H1 (cell line): ENCODE results near the gene DEUP1. TPM values are rescaled to one million over a fixed set of nuclear protein-coding genes. Genes with fewer than 3 reads are reported as not detected.

Experiments used
- CTCF ChIA-PET: fragments of 300-600 bp; sonication (Branson Sonifier 250); formaldehyde crosslinking; loops from one replicate; lab custom pipeline; 2021; ENCODE audit not compliant: partially characterized antibody; lab: Charles Lee
- POLR2A ChIA-PET: fragments of 300-600 bp; sonication (Branson Sonifier 250); formaldehyde crosslinking; loops from one replicate; lab custom pipeline; 2021; ENCODE audit warnings: inconsistent platforms; ENCODE audit not compliant: partially characterized antibody; lab: Charles Lee
- DNase-seq, 2 experiments: peaks; one replicate each; pipeline versions ENCODE4 v3.0.0 to v3.0.0-alpha.2; 2010 to 2022; ENCODE audit warnings: low spot score in 2 of 2, low read depth in 1 of 2, mixed read lengths in 1 of 2
- FAIRE-seq: peaks from 2 replicates; lab custom pipeline; 2011; peaks lifted over from hg19 to GRCh38; lab: Jason Lieb, UNC
- H2AFZ ChIP-seq: 2 replicates; pipeline ENCODE4 v1.8.1; 2012; ENCODE audit warnings: low read length, inconsistent platforms
- H2AK5ac ChIP-seq: 2 replicates; pipeline ENCODE4 v1.6.1; 2013; ENCODE audit warnings: low read depth, low read length
- H2BK120ac ChIP-seq: replicated peaks from 2 replicates; pipeline ENCODE3; 2013; ENCODE audit warnings: low read depth, low read length, inconsistent platforms
- H2BK12ac ChIP-seq: 2 replicates; pipeline ENCODE4 v1.6.1; 2013; ENCODE audit warnings: low read depth, low read length
- H2BK15ac ChIP-seq: 2 replicates; pipeline ENCODE4 v1.6.1; 2013; ENCODE audit warnings: low read length
- H2BK20ac ChIP-seq: 2 replicates; pipeline ENCODE4 v1.6.1; 2013; ENCODE audit warnings: low read length
- H2BK5ac ChIP-seq: 2 replicates; pipeline ENCODE4 v1.6.1; 2013; ENCODE audit warnings: low read depth, low read length
- H3K14ac ChIP-seq: 2 replicates; pipeline ENCODE4 v1.6.1; 2013; ENCODE audit warnings: inconsistent platforms; ENCODE audit not compliant: insufficient read length
- H3K18ac ChIP-seq: 2 replicates; pipeline ENCODE4 v1.6.1; 2013; ENCODE audit warnings: low read length; ENCODE audit errors: extremely low read depth
- H3K23ac ChIP-seq: 2 replicates; pipeline ENCODE4 v1.6.1; 2013; ENCODE audit warnings: inconsistent platforms; ENCODE audit not compliant: insufficient read length
- H3K23me2 ChIP-seq: 2 replicates; pipeline ENCODE4 v1.6.1; 2013; ENCODE audit warnings: low read depth, low read length
- H3K27ac ChIP-seq: 2 replicates; pipeline ENCODE4 v1.6.1; 2011; ENCODE audit warnings: low read depth, low read length, inconsistent platforms
- H3K27me3 ChIP-seq, 4 experiments: replicated peaks in 1 of 4; 1 replicate in 1 of 4; 2 replicates in 3 of 4; pipeline versions ENCODE4 v1.6.1 to v1.8.1; 2011 to 2013; ENCODE audit warnings: low read length in 3 of 4, mild to moderate bottlenecking in 3 of 4, inconsistent platforms in 2 of 4, mixed read lengths in 2 of 4, moderate library complexity in 1 of 4; ENCODE audit not compliant: control insufficient read depth in 3 of 4, insufficient read depth in 3 of 4; ENCODE audit errors: extremely low read depth in 1 of 4
- H3K36me3 ChIP-seq, 4 experiments: 2 replicates each; pipeline versions ENCODE4 v1.6.1 to v1.8.1; 2011 to 2013; ENCODE audit warnings: mild to moderate bottlenecking in 4 of 4, low read length in 3 of 4, moderate library complexity in 2 of 4, control low read depth in 1 of 4, inconsistent platforms in 1 of 4; ENCODE audit not compliant: insufficient read depth in 4 of 4, control insufficient read depth in 2 of 4
- H3K4ac ChIP-seq: replicated peaks from 2 replicates; pipeline ENCODE3; 2013; ENCODE audit warnings: low read length, low read depth, mixed read lengths, inconsistent platforms; ENCODE audit not compliant: insufficient read length
- H3K4me1 ChIP-seq, 4 experiments: replicated peaks in 1 of 4; 1 replicate in 1 of 4; 2 replicates in 3 of 4; pipeline versions ENCODE4 v1.6.1 to v1.8.1; 2011 to 2013; ENCODE audit warnings: low read length in 3 of 4, inconsistent platforms in 2 of 4, mixed read lengths in 1 of 4; ENCODE audit not compliant: insufficient read depth in 4 of 4, control insufficient read depth in 3 of 4
- H3K4me2 ChIP-seq, 2 experiments: 2 replicates each; pipeline versions ENCODE4 v1.6.1 to v1.8.1; 2011 to 2013; ENCODE audit warnings: low read depth in 2 of 2, low read length in 2 of 2, control low read depth in 1 of 2, inconsistent platforms in 1 of 2, mild to moderate bottlenecking in 1 of 2; ENCODE audit not compliant: insufficient read depth in 1 of 2
- H3K4me3 ChIP-seq, 4 experiments: fragments of 200-600, 300-600 bp in 1 of 4; sonication (generic), shearing (Covaris generic), sonication (Bioruptor Twin) in 1 of 4; 2 replicates each; pipeline versions ENCODE4 v1.5.1 to v1.8.1; 2011 to 2016; ENCODE audit warnings: low read length in 4 of 4, low read depth in 3 of 4, control low read depth in 2 of 4, inconsistent platforms in 2 of 4, mild to moderate bottlenecking in 2 of 4, mixed read lengths in 1 of 4, moderate library complexity in 1 of 4; ENCODE audit not compliant: insufficient read depth in 2 of 4; ENCODE audit errors: extremely low read depth in 1 of 4
- H3K56ac ChIP-seq: replicated peaks from 2 replicates; pipeline ENCODE3; 2013; ENCODE audit warnings: low read depth, mild to moderate bottlenecking, mixed read lengths, low read length, inconsistent platforms; ENCODE audit not compliant: insufficient read length
- H3K79me1 ChIP-seq: 2 replicates; pipeline ENCODE4 v1.6.1; 2013; ENCODE audit warnings: low read depth, low read length, control low read depth
- H3K79me2 ChIP-seq, 2 experiments: 2 replicates each; pipeline versions ENCODE4 v1.6.1 to v1.8.1; 2012 to 2013; ENCODE audit warnings: low read length in 2 of 2, mild to moderate bottlenecking in 2 of 2, inconsistent platforms in 1 of 2; ENCODE audit not compliant: insufficient read depth in 2 of 2, control insufficient read depth in 1 of 2
- H3K9ac ChIP-seq, 4 experiments: replicated peaks in 1 of 4; 1 replicate in 1 of 4; 2 replicates in 3 of 4; pipeline versions ENCODE4 v1.6.1 to v1.8.1; 2011 to 2013; ENCODE audit warnings: low read depth in 3 of 4, low read length in 3 of 4, control low read depth in 2 of 4, mild to moderate bottlenecking in 2 of 4, moderate library complexity in 2 of 4, inconsistent platforms in 1 of 4; ENCODE audit errors: extremely low read depth in 1 of 4
- H3K9me3 ChIP-seq, 2 experiments: 2 replicates each; pipeline versions ENCODE4 v1.6.1 to v1.8.1; 2012 to 2013; ENCODE audit warnings: mild to moderate bottlenecking in 2 of 2, moderate library complexity in 2 of 2, control low read depth in 1 of 2, inconsistent platforms in 1 of 2, low read depth in 1 of 2, low read length in 1 of 2, mixed read lengths in 1 of 2; ENCODE audit not compliant: insufficient read depth in 2 of 2
- H4K20me1 ChIP-seq, 2 experiments: replicated peaks in 1 of 2; 2 replicates each; pipeline versions ENCODE3 to v1.8.1; 2011 to 2013; ENCODE audit warnings: inconsistent platforms in 2 of 2, low read length in 2 of 2, mild to moderate bottlenecking in 1 of 2; ENCODE audit not compliant: insufficient read depth in 2 of 2, control insufficient read depth in 1 of 2
- H4K5ac ChIP-seq: 2 replicates; pipeline ENCODE4 v1.6.1; 2013; ENCODE audit warnings: low read length, low read depth, mixed read lengths, inconsistent platforms; ENCODE audit not compliant: insufficient read length
- H4K8ac ChIP-seq: 2 replicates; pipeline ENCODE4 v1.8.0; 2013; ENCODE audit warnings: mild to moderate bottlenecking, moderate library complexity, low read length, inconsistent platforms; ENCODE audit not compliant: insufficient read depth; ENCODE audit errors: extremely low read depth
- H4K91ac ChIP-seq: replicated peaks from 2 replicates; pipeline ENCODE3; 2013; ENCODE audit warnings: low read length, mixed read lengths, inconsistent platforms; ENCODE audit not compliant: insufficient read length
- CBX8 ChIP-seq: fragments of 300-800, 300-1000 bp; sonication (generic); IDR thresholded peaks from 2 replicates; pipeline ENCODE4 v1.7.1; 2016; ENCODE audit warnings: low read depth, low read length, borderline replicate concordance
- CHD2 ChIP-seq: IDR thresholded peaks from 2 replicates; pipeline ENCODE4 v1.6.1; 2012; ENCODE audit warnings: low read length, improper control_type of control experiment
- KDM4A ChIP-seq: IDR thresholded peaks from one replicate; pipeline ENCODE4 v1.7.1; 2012; ENCODE audit warnings: low read depth, mild to moderate bottlenecking, moderate library complexity, low read length, inconsistent platforms; ENCODE audit not compliant: severe bottlenecking
- RAD21 ChIP-seq, 2 experiments: IDR thresholded peaks in 1 of 2; conservative IDR thresholded peaks in 1 of 2; 2 replicates each; pipeline ENCODE4 v1.6.1; 2011; ENCODE audit warnings: low read depth in 2 of 2, low read length in 2 of 2, improper control_type of control experiment in 1 of 2, inconsistent platforms in 1 of 2, mild to moderate bottlenecking in 1 of 2, moderate library complexity in 1 of 2
- TAF7 ChIP-seq: optimal IDR thresholded peaks from 2 replicates; pipeline ENCODE3; 2011; ENCODE audit warnings: low read depth, mild to moderate bottlenecking, inconsistent platforms, low read length, moderate library complexity, borderline replicate concordance
- ZNF274 ChIP-seq: IDR thresholded peaks from 2 replicates; pipeline ENCODE4 v1.7.0; 2012; ENCODE audit warnings: low read length, borderline replicate concordance; ENCODE audit errors: extremely low read depth
- WGBS, 2 experiments: shearing (Covaris generic) in 1 of 2; methylation state at CpG; one replicate each; pipeline versions ENCODE4 v1.1.6 to v1.1.7; 2013 to 2015; ENCODE audit warnings: low lambda C conversion rate in 2 of 2, mixed read lengths in 2 of 2, inconsistent platforms in 1 of 2, low coverage in 1 of 2, missing lambda C conversion rate in 1 of 2; ENCODE audit not compliant: insufficient replicate concordance in 2 of 2, insufficient coverage in 1 of 2, insufficient read length in 1 of 2; ENCODE audit errors: extremely low coverage in 1 of 2, missing lambda C conversion rate in 1 of 2; 5-methylcytosine and 5-hydroxymethylcytosine counted together
- polyA plus RNA-seq, 7 experiments: library from polyadenylated mRNA; depleted of rRNA in 3 of 7; stranded (reverse) in 5 of 7; unstranded in 2 of 7; fragments of >200 nt in 5 of 7; fragments of 200-250 nt in 2 of 7; gene quantifications; 1 replicate in 5 of 7; 2 replicates in 1 of 7; 4 replicates in 1 of 7; pipeline versions ENCODE4 v1.2.1 to v1.2.3, GENCODE V29; 2011 to 2013; ENCODE audit warnings: missing spikeins in 2 of 7, mixed read lengths in 2 of 7
- total RNA-seq: library from RNA; stranded (reverse); fragmentation: NEBNext Ultra II Directional; extraction: Animal tissue kit (Norgen Biotek cat#: 25700); gene quantifications from 2 replicates; pipeline ENCODE4 v1.2.1, GENCODE V29; 2021
- TF ChIP-seq, protein P1 (sequence below), 3 experiments: IDR thresholded peaks; 1 replicate in 2 of 3; 2 replicates in 1 of 3; pipeline versions ENCODE4 v1.5.1 to v1.6.1; 2011; ENCODE audit warnings: low read length in 3 of 3, mild to moderate bottlenecking in 3 of 3, inconsistent platforms in 2 of 3, low read depth in 1 of 3, moderate library complexity in 1 of 3; ENCODE audit not compliant: insufficient read depth in 1 of 3; ENCODE audit errors: control extremely low read depth in 1 of 3
- TF ChIP-seq, protein P2 (sequence below): IDR thresholded peaks from 2 replicates; pipeline ENCODE4 v1.6.1; 2012; ENCODE audit warnings: low read length, inconsistent platforms
- TF ChIP-seq, protein P3 (sequence below): IDR thresholded peaks from 2 replicates; pipeline ENCODE4 v1.6.1; 2012; ENCODE audit warnings: inconsistent platforms

DEUP1 gene
- total and polyA plus RNA-seq, 2 of the 8 experiments (the other 6 are each of a cell fraction or from before 2014, with no cell fraction given) = 0.45 TPM; not detected in 1

DNA sequence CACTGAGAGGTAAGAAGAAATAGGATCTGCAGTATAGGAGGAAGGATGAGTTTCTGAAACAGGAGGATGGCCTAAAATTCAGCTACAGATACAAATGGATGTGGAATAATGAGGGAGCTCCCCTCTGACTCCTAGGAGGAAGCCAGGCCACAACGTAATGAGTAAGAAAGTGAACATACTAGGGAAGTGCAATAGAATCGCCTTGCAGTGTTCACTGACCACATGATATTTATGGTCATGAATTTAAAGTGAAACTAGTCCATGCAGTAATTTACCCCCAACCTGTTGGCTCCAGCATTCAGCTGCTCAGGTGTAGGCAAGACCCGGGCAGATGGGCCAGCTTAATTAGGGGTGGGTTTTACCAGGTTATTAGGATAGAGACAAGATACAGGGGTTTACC is 101.7 kb downstream of the DEUP1 start:
- no peak overlapping the region for H4K5ac ChIP-seq
- H3K14ac ChIP-seq = no peak overlapping the region
- no peak overlapping the region for H2BK12ac ChIP-seq
- H3K27me3 ChIP-seq = no peaks in the 10 kb centered on the region
- H3K79me1 ChIP-seq = no peaks in the 10 kb centered on the region
- H2BK20ac ChIP-seq = no peak overlapping the region
- WGBS, 2 experiments = 97% methylated on average over 3 of the region's 3 CpGs; no CpG with 5 or more reads in 1 of the 2 experiments
- H2BK15ac ChIP-seq = no peak overlapping the region
- DNase-seq = no peak
- H3K4ac ChIP-seq = no peak overlapping the region
- H4K8ac ChIP-seq = no peak overlapping the region
- no peak overlapping the region for H3K18ac ChIP-seq
- ChIA-PET POLR2A (no interaction called here), CTCF (no interaction called here)
- no peak overlapping the region for H2BK5ac ChIP-seq
- no peak overlapping the region for H3K56ac ChIP-seq
- H4K91ac ChIP-seq = no peak overlapping the region
- no peaks in the 10 kb centered on the region for H4K20me1 ChIP-seq
- H3K4me2 ChIP-seq = no peak overlapping the region
- FAIRE-seq = no peak
- no peak overlapping the region for H3K23ac ChIP-seq
- H2AK5ac ChIP-seq = no peak overlapping the region
- no peak overlapping the region for H2BK120ac ChIP-seq
- no peaks in the 10 kb centered on the region for H3K23me2 ChIP-seq
- H3K9ac ChIP-seq = no peak overlapping the region
- no peaks in the 10 kb centered on the region for H3K4me1 ChIP-seq
- no peak overlapping the region for H2AFZ ChIP-seq
- no peaks in the 10 kb centered on the region for H3K79me2 ChIP-seq
- H3K4me3 ChIP-seq = no peak overlapping the region
- H3K36me3 ChIP-seq = no peaks in the 10 kb centered on the region
- no peak overlapping the region for H3K27ac ChIP-seq
- H3K9me3 ChIP-seq = no peaks in the 10 kb centered on the region
- TF ChIP-seq RAD21 (IDR thresholded peaks at IDR 0.05 in 1 of 2, conservative IDR thresholded peaks at IDR 0.05 in 1 of 2; ENCODE audit: low read depth in 2 of 2, low read length in 2 of 2) (no peak), KDM4A (no peak), CBX8 (no peak), TAF7 (no peak), CHD2 (no peak), ZNF274 (no peak)
- TF ChIP-seq, protein P1, sequence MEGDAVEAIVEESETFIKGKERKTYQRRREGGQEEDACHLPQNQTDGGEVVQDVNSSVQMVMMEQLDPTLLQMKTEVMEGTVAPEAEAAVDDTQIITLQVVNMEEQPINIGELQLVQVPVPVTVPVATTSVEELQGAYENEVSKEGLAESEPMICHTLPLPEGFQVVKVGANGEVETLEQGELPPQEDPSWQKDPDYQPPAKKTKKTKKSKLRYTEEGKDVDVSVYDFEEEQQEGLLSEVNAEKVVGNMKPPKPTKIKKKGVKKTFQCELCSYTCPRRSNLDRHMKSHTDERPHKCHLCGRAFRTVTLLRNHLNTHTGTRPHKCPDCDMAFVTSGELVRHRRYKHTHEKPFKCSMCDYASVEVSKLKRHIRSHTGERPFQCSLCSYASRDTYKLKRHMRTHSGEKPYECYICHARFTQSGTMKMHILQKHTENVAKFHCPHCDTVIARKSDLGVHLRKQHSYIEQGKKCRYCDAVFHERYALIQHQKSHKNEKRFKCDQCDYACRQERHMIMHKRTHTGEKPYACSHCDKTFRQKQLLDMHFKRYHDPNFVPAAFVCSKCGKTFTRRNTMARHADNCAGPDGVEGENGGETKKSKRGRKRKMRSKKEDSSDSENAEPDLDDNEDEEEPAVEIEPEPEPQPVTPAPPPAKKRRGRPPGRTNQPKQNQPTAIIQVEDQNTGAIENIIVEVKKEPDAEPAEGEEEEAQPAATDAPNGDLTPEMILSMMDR (IDR thresholded peaks at IDR 0.05; ENCODE audit: control extremely low read depth in 1 of 3, insufficient read depth in 1 of 3, low read depth in 1 of 3, low read length in 3 of 3) = no peak
- TF ChIP-seq, protein P2, sequence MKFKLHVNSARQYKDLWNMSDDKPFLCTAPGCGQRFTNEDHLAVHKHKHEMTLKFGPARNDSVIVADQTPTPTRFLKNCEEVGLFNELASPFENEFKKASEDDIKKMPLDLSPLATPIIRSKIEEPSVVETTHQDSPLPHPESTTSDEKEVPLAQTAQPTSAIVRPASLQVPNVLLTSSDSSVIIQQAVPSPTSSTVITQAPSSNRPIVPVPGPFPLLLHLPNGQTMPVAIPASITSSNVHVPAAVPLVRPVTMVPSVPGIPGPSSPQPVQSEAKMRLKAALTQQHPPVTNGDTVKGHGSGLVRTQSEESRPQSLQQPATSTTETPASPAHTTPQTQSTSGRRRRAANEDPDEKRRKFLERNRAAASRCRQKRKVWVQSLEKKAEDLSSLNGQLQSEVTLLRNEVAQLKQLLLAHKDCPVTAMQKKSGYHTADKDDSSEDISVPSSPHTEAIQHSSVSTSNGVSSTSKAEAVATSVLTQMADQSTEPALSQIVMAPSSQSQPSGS = no peak
- TF ChIP-seq, protein P3, sequence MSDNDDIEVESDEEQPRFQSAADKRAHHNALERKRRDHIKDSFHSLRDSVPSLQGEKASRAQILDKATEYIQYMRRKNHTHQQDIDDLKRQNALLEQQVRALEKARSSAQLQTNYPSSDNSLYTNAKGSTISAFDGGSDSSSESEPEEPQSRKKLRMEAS = no peak
